NCI-H524 treated with DMSO at 0.1 percent for 48 hours (cell line): ENCODE data around the gene CCNK.
A peak's percentile ranks its signal among the peaks of the same experiment; 100 is the strongest.

Experiments used
- DNase-seq: peaks from one replicate; lab custom pipeline; 2025; lab: John Stamatoyannopoulos, UW

The CCNK gene

DNA sequence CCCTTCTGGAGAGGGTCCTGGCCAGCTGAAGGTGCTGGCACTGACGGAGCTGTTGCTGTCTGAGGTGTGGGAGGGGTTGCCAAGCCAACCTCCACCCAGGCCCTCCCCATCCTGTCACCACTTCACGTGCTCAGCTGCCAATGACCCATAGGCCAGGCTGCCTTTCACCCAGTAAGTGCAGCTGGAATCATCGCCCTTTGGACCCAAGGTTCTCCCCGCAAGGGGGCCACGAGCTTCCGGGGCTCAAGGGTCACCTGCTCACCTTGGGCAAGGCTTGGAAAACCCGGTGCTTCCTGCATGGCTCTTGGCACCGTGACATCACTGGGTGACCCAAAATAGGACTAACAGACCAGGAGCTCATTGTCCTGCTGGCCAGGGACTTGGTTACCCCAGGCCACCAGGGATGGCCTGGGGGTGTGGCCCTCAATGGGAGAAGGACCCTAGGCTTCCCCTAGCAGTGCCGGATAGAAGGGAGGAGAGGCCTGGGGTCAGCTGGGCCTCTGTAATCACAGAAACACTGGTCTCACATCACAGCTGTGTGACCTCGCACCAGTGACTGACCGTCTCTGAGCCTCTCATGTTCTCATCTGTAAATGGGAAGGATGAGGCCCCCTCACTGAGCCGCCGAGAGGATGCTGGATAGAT is 71.5 kb downstream of the CCNK start:
- DNase-seq, result no peak

DNA sequence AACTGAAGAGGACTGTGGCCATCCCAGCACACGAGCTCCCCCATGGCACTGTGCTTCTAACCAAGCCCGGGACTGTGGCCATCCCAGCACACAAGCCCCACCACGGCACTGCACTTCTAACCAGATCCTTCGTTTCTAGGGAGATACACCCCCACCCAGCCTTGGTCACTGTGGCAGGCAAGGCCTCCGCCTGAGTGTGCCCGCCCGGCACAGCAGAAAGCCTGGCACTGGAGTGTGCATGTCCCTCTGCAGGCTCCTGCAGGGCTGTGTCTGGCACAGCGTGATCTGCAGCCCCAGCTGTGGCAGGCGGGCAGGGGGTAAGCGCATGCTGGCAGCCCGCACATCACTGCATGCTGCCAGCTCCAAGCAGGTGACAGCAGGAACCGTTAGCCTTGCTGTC is 73.0 kb downstream of the CCNK start:
- DNase-seq, result no peak

DNA sequence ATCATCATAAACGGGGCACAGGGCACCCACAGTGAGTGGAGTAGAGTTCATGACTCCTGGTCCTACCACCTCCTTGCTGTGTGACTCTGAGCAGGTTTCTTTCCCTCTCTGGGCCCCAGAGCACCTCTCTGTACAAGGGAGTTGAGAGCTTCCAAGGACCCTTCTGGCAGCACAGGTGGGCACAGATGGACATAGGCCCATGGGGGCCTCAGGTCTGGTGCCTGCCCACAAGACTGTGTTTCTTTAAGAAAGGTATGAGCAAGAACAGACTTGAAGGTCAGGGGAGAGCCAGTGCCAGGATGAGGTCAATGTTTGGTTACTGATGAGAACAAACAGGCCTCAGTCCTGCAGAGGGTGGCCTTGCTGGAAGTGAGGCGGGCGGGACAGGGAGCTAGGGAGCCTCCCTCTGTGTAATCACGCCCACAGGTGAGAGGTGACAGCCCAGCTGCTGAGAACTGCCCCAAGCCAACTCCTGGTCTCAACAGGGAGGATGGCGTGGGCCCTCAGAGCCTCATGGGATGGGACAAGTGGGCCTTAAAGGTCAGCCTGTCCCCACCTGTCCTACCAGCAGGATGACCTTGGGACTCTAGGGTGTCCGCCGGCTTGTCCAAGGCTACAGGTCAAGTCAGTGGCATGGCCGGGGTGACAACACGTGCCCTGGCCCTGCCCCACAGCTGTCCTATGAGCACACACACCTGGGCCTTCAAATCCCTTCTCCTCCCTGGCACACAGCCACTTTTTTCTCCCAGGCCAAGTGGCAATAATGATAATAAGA is 73.7 kb downstream of the CCNK start:
- DNase-seq, result no peak

DNA sequence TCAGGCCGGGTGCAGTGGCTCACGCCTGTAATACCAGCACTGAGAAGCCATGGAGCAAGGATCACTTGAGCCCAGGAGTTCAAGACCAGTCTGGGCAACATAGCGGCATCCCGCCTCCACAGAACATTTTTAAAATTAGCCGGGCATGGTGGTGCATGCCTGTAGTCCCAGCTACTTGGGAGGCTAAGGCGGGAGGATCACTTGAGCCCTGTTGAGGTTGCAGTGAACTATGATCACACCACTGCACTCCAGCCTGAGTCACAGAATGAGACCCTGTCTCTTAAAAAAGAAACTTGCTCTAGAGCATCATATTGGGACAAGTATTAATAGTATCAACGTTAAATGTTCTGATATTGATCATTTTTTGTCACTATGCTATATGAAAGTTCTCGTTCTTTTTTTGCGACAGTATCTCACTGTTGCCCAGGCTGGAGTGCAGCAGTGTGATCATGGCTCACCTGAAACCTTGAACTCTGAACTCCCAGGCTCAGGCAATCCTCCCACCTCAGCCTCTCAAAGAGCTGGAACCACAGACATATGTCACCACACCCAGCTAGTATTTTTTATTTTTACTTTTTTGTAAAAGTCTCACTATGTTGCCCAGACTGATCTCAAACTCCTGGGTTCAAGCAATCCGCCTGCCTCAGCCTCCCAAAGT is 75.1 kb downstream of the CCNK start:
- no peak for DNase-seq

DNA sequence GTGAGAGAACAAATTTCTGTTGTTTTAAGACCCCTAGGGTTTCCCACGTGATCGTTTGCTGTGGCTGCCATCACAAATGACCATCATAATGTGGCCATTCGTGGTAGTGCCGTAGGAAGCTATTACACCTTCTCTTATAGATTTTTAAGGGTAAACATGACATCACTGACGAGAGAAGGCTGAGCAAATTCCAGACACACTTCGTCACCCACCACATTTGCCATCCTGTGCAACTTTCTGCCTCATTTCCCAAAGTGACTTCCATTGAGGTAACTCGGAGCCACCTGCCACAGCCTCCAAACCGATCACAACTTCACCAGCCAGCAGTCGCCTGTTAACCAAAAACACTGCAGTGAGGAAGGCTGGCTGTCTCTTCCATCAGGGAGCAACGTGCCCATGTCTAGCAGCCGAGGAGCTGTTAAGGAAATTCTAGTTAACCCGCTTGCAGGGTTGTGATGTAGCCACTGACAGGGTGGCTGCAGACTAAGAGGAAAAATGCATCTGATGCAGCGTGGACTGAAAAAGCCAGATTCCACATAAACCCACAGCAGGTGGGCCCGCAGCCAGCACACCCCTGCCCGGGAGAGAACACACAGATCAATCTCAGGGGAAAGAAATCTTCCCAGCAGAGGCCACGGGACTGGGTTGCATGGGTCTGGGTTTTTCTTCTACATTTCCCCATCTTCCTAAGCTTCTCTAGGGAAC is 78.2 kb downstream of the CCNK start:
- no peak for DNase-seq

DNA sequence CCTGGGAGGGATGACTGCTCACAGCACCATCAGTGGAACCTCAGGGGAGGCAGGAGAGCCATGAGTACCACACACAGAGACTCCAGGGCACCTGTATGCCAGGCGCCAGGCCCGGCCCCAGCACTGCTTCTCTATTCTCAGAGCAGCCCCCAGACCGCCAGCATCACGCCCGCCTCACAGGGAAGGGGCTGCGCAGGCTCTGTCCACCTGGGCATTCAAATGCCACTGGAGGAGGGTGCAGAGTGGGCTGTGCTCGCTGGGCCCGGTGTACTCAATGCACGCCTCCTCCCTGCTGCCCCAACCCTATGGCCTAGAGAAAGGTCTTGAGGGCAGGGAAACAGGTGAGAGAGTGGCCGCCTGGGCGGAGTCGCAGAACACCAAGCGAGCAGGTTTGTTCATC is 79.2 kb downstream of the CCNK start:
- no peak for DNase-seq

DNA sequence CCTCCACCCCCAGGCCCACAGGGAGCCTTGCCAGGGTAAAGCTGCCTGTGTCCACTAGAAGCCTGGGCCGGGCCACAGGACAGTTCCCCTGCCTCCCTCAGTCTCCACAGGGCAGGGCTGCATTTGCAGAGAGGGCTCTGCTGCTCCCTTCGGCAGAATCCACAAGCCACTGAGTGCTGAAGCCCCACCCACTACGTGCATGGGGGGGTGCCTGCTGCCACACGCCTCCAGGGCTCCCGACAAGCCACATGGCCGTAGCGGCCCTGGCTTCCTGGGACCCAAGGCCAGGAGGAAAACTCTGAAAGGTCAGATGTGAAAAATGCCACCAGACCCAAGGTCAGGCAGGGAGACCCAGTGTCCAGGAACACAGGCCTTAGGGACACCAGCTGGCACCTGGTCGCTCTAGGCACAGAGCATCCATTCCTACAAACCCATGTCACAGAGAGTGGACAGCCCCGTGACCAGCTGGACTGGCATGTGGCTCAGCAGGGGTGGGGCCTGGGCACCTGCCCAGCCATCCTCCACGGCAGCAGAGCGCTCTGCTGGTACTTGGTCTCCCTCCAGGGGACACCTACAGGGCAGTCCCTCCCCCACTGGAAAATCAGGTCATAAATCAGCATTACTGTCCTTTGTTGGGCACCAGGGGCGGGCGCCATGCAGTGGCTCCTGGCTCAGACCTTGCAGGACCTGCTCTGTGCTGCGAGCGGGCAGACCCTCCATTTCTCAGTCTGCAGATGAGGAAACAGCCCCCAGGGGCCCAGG is 79.9 kb downstream of the CCNK start:
- peak; percentile 57 for DNase-seq

DNA sequence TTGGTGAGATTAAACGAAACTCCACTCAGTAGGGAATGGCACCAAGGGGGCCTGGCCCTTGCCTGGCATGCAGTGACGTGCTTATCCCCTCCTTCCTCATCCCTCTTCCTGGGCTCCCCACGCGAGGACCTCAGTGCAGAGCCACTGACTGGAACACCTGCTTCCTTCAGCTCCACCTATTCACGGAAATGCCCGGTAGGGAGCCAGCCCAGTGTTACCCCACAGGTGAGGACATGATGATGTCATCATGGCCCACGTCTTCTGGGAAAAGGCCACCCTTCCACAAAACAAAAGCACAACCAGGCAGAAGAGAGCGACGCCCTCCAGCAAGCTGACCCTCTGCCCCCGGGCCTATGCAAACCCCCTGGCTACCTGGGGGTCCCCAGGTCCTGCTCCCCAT is 80.7 kb downstream of the CCNK start:
- no peak for DNase-seq
